H1 (cell line): ENCODE measurements around the gene ADGRB2. TPM values are rescaled to one million over a fixed set of nuclear protein-coding genes. Genes with fewer than 3 reads are reported as not detected.

Experiments used
- ASH2L ChIP-seq: fragments of 200-600, 300-600 bp; sonication (generic); IDR thresholded peaks from one replicate; pipeline ENCODE4 v1.7.1; 2017; ENCODE audit warnings: low read length
- BRCA1 ChIP-seq: IDR thresholded peaks from 2 replicates; pipeline ENCODE4 v1.6.1; 2012; ENCODE audit warnings: low read depth, low read length, improper control_type of control experiment
- GABPA ChIP-seq: IDR thresholded peaks from 2 replicates; pipeline ENCODE4 v1.6.1; 2011; ENCODE audit warnings: mild to moderate bottlenecking, low read length, moderate library complexity, borderline replicate concordance; ENCODE audit not compliant: insufficient read depth
- JUN ChIP-seq: IDR thresholded peaks from 2 replicates; pipeline ENCODE4 v1.6.1; 2011; ENCODE audit warnings: low read depth, mild to moderate bottlenecking, improper control_type of control experiment, low read length
- KDM1A ChIP-seq: fragments of 200-600, 300-600 bp; sonication (generic); IDR thresholded peaks from 2 replicates; pipeline ENCODE4 v1.7.1; 2016; ENCODE audit warnings: mild to moderate bottlenecking, low read length, borderline replicate concordance
- MAFK ChIP-seq: IDR thresholded peaks from 2 replicates; pipeline ENCODE4 v1.6.1; 2012; ENCODE audit warnings: low read depth, mild to moderate bottlenecking, improper control_type of control experiment, low read length
- POLR2A ChIP-seq, 2 experiments: IDR thresholded peaks; 1 replicate in 1 of 2; 2 replicates in 1 of 2; pipeline ENCODE4 v1.6.1; 2011; ENCODE audit warnings: low read depth in 2 of 2, low read length in 2 of 2, mild to moderate bottlenecking in 2 of 2; ENCODE audit errors: control extremely low read depth in 1 of 2
- SIX5 ChIP-seq: IDR thresholded peaks from 2 replicates; pipeline ENCODE4 v1.6.1; 2011; ENCODE audit warnings: mild to moderate bottlenecking, low read depth, low read length
- TBP ChIP-seq: IDR thresholded peaks from 2 replicates; pipeline ENCODE4 v1.6.1; 2011; ENCODE audit warnings: low read depth, low read length, improper control_type of control experiment
- TCF12 ChIP-seq: IDR thresholded peaks from 2 replicates; pipeline ENCODE4 v1.6.1; 2011; ENCODE audit warnings: low read depth, mild to moderate bottlenecking, low read length
- TEAD4 ChIP-seq: IDR thresholded peaks from 2 replicates; pipeline ENCODE4 v1.6.1; 2012; ENCODE audit warnings: low read depth, low read length, inconsistent platforms, mixed read lengths
- polyA plus RNA-seq, 7 experiments: library from polyadenylated mRNA; depleted of rRNA in 3 of 7; stranded (reverse) in 5 of 7; unstranded in 2 of 7; fragments of >200 nt in 5 of 7; fragments of 200-250 nt in 2 of 7; gene quantifications; 1 replicate in 5 of 7; 2 replicates in 1 of 7; 4 replicates in 1 of 7; pipeline versions ENCODE4 v1.2.1 to v1.2.3, GENCODE V29; 2011 to 2013; ENCODE audit warnings: missing spikeins in 2 of 7, mixed read lengths in 2 of 7
- total RNA-seq: library from RNA; stranded (reverse); fragmentation: NEBNext Ultra II Directional; extraction: Animal tissue kit (Norgen Biotek cat#: 25700); gene quantifications from 2 replicates; pipeline ENCODE4 v1.2.1, GENCODE V29; 2021
- TF ChIP-seq, protein P1 (sequence below): fragments of 300-600 bp; sonication (generic); IDR thresholded peaks from 2 replicates; pipeline ENCODE4 v1.7.1; 2012; ENCODE audit warnings: low read length, moderate library complexity, mild to moderate bottlenecking, inconsistent platforms; ENCODE audit not compliant: insufficient replicate concordance
- TF ChIP-seq, protein P2 (sequence below): IDR thresholded peaks from 2 replicates; pipeline ENCODE4 v1.6.1; 2011; ENCODE audit warnings: low read length, improper control_type of control experiment

Gene ADGRB2
- total and polyA plus RNA-seq, 2 of the 8 experiments (the other 6 are each of a cell fraction or from before 2014, with no cell fraction given) = 15.6 to 26.2 TPM

DNA sequence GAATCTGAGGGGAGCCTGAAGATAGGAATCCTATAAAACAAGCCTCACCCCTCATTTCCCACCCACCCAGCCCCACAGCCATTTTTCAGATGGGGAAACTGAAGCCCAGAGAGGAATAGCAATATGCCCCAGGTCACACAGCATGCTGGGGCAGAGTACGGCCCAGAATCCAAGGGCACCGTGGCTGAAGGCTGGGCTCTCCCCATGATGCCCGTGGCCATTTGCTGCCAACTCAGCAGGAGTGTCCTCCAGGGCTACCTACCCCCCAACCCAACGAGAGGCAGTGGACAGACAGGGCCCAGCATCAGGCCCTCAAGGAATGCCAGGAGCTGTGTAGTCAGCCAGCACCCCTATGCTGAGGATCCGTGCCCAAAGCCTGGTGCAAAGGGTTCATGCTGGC, 68.8 kb downstream of the ADGRB2 start (continued):
- TF ChIP-seq, protein P1, sequence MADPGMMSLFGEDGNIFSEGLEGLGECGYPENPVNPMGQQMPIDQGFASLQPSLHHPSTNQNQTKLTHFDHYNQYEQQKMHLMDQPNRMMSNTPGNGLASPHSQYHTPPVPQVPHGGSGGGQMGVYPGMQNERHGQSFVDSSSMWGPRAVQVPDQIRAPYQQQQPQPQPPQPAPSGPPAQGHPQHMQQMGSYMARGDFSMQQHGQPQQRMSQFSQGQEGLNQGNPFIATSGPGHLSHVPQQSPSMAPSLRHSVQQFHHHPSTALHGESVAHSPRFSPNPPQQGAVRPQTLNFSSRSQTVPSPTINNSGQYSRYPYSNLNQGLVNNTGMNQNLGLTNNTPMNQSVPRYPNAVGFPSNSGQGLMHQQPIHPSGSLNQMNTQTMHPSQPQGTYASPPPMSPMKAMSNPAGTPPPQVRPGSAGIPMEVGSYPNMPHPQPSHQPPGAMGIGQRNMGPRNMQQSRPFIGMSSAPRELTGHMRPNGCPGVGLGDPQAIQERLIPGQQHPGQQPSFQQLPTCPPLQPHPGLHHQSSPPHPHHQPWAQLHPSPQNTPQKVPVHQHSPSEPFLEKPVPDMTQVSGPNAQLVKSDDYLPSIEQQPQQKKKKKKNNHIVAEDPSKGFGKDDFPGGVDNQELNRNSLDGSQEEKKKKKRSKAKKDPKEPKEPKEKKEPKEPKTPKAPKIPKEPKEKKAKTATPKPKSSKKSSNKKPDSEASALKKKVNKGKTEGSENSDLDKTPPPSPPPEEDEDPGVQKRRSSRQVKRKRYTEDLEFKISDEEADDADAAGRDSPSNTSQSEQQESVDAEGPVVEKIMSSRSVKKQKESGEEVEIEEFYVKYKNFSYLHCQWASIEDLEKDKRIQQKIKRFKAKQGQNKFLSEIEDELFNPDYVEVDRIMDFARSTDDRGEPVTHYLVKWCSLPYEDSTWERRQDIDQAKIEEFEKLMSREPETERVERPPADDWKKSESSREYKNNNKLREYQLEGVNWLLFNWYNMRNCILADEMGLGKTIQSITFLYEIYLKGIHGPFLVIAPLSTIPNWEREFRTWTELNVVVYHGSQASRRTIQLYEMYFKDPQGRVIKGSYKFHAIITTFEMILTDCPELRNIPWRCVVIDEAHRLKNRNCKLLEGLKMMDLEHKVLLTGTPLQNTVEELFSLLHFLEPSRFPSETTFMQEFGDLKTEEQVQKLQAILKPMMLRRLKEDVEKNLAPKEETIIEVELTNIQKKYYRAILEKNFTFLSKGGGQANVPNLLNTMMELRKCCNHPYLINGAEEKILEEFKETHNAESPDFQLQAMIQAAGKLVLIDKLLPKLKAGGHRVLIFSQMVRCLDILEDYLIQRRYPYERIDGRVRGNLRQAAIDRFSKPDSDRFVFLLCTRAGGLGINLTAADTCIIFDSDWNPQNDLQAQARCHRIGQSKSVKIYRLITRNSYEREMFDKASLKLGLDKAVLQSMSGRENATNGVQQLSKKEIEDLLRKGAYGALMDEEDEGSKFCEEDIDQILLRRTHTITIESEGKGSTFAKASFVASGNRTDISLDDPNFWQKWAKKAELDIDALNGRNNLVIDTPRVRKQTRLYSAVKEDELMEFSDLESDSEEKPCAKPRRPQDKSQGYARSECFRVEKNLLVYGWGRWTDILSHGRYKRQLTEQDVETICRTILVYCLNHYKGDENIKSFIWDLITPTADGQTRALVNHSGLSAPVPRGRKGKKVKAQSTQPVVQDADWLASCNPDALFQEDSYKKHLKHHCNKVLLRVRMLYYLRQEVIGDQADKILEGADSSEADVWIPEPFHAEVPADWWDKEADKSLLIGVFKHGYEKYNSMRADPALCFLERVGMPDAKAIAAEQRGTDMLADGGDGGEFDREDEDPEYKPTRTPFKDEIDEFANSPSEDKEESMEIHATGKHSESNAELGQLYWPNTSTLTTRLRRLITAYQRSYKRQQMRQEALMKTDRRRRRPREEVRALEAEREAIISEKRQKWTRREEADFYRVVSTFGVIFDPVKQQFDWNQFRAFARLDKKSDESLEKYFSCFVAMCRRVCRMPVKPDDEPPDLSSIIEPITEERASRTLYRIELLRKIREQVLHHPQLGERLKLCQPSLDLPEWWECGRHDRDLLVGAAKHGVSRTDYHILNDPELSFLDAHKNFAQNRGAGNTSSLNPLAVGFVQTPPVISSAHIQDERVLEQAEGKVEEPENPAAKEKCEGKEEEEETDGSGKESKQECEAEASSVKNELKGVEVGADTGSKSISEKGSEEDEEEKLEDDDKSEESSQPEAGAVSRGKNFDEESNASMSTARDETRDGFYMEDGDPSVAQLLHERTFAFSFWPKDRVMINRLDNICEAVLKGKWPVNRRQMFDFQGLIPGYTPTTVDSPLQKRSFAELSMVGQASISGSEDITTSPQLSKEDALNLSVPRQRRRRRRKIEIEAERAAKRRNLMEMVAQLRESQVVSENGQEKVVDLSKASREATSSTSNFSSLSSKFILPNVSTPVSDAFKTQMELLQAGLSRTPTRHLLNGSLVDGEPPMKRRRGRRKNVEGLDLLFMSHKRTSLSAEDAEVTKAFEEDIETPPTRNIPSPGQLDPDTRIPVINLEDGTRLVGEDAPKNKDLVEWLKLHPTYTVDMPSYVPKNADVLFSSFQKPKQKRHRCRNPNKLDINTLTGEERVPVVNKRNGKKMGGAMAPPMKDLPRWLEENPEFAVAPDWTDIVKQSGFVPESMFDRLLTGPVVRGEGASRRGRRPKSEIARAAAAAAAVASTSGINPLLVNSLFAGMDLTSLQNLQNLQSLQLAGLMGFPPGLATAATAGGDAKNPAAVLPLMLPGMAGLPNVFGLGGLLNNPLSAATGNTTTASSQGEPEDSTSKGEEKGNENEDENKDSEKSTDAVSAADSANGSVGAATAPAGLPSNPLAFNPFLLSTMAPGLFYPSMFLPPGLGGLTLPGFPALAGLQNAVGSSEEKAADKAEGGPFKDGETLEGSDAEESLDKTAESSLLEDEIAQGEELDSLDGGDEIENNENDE = no peak
- TF ChIP-seq KDM1A = no peak
- no peak for TF ChIP-seq GABPA
- TF ChIP-seq, protein P2, sequence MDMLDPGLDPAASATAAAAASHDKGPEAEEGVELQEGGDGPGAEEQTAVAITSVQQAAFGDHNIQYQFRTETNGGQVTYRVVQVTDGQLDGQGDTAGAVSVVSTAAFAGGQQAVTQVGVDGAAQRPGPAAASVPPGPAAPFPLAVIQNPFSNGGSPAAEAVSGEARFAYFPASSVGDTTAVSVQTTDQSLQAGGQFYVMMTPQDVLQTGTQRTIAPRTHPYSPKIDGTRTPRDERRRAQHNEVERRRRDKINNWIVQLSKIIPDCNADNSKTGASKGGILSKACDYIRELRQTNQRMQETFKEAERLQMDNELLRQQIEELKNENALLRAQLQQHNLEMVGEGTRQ = no peak
- TF ChIP-seq TCF12 = no peak
- no peak for TF ChIP-seq BRCA1
- no peak for TF ChIP-seq TBP
- no peak for TF ChIP-seq MAFK
- TF ChIP-seq TEAD4 = no peak
- TF ChIP-seq ASH2L = no peak
- no peak for TF ChIP-seq SIX5
- no peak for TF ChIP-seq JUN
- TF ChIP-seq POLR2A (IDR thresholded peaks at IDR 0.05; ENCODE audit: control extremely low read depth in 1 of 2, low read depth in 2 of 2, low read length in 2 of 2) = no peak
